ENCODE measurements around the gene SLC17A6.

Gene SLC17A6

DNA sequence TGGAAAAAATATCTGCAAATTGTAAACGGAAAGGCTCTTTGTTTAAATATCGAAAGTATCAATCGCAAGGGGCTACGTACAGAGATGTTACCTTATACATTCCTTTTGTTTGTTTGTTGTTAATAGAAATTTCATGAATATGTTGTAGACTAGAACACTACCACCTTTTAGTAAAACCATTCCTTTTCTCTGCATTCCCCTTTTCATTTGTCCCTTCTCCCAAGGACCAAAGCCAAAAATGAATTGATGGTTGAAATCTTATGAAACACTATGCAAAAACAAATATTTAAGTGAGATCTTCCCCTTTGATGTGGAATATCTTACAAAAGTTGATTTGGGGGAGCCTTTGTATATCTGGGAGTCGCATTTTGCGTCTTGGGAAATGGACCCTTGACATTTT, 2.1 kb downstream of the SLC17A6 start:
- no peak overlapping the region for H3K27ac ChIP-seq
- TF ChIP-seq, protein P1, sequence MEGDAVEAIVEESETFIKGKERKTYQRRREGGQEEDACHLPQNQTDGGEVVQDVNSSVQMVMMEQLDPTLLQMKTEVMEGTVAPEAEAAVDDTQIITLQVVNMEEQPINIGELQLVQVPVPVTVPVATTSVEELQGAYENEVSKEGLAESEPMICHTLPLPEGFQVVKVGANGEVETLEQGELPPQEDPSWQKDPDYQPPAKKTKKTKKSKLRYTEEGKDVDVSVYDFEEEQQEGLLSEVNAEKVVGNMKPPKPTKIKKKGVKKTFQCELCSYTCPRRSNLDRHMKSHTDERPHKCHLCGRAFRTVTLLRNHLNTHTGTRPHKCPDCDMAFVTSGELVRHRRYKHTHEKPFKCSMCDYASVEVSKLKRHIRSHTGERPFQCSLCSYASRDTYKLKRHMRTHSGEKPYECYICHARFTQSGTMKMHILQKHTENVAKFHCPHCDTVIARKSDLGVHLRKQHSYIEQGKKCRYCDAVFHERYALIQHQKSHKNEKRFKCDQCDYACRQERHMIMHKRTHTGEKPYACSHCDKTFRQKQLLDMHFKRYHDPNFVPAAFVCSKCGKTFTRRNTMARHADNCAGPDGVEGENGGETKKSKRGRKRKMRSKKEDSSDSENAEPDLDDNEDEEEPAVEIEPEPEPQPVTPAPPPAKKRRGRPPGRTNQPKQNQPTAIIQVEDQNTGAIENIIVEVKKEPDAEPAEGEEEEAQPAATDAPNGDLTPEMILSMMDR (IDR thresholded peaks at IDR 0.05): no peak
- TF ChIP-seq ZFX (IDR thresholded peaks at IDR 0.05; ENCODE audit: borderline replicate concordance): no peak

DNA sequence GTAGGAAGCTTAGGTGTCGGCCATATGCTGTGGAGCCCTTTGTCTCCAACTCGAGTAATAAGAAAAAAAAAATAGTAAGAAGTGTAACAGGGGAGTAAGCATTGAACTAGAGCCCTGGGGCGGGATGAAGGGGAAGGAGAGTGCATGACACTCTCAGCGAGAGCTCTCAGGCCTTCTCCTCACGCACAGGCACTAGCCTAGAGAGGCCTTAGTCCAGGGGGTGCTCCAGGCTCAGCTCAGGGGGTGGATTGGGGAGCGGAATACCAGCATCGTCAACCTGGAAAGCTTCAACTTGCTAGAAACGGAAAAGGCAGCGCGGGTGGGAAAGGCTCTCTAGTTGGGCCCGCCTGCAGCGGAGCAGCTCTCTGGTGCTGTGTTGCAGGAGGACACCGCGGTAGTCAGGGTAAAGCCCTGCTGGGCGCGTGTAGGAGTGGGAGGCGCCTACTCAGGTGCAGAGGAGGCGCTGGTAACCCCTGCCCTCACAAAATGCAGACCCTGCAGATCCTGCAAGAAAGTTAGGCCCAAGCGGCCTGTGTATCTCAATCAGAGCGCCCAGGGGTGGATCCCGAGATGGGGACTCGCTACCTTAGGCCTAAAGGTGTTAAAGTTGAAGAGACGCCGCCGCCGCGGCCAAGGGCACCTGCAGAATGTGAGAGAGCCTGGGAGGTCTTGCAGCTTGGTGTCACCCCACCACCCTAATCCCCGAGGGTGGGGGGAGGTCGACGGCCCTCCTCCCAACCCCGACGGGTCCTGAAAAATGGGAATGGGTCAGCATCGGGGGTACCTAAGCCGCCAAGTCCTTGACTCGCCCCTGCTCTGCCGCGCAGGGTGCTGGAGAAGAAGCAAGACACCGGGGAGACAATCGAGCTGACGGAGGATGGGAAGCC, 2.8 kb downstream of the SLC17A6 start:
- H3K27ac ChIP-seq: no peak overlapping the region
- TF ChIP-seq, protein P1 (IDR thresholded peaks at IDR 0.05): no peak
- no peak for TF ChIP-seq ZFX (IDR thresholded peaks at IDR 0.05; ENCODE audit: borderline replicate concordance)

DNA sequence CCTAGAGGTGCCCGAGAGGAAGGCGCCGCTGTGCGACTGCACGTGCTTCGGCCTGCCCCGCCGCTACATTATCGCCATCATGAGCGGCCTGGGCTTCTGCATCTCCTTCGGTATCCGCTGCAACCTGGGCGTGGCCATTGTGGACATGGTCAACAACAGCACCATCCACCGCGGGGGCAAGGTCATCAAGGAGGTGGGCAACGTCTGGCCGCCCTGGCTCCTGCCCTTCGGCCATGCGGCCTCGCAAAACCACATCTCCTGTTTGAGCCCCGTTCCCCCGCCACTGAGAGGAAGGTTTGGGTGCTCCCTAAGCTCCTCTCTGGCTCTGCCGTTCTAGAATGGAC, 3.4 kb downstream of the SLC17A6 start:
- TF ChIP-seq, protein P1 (IDR thresholded peaks at IDR 0.05): no peak
- TF ChIP-seq ZFX (IDR thresholded peaks at IDR 0.05; ENCODE audit: borderline replicate concordance): no peak
- H3K27ac ChIP-seq: no peak overlapping the region

DNA sequence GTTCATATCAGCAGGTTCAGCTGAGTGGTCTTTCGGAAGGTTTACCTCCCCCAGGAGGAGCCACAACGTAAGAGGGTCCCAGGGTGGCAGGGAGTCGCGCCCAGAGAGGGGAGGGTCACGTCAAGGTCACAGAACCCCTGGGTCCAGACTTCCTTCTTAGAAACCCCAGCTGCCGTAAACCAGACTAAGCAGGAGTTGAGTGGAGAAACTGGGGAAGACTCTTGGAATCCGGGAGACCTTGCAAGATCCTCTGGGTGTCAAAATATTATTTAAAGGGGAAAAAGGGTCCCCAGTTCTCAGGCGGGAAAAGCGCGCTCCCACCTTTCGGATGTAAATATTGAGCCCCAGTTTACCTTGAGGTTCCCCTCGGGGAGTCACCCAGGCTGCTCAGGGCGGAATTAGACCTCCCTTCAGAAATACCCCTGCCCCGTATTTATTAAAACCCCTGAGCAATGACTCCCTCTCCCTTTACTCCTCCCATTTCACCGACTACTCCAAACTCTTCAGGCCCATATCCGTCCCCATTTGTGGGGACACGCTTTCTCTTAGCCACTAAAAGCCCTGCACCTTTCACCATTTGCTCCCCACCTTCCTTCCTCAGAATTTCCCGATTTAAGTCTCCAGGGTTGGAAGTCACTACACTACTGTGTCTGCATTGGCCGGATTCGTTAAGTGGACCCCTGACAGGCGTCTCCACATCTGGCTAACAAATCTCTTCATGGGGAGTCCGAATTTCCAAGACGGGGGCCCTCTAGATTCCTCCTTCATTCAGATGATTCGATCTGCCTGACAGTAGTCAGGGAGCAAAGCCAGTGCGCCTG, 4.2 kb downstream of the SLC17A6 start:
- TF ChIP-seq, protein P1 (IDR thresholded peaks at IDR 0.05): no peak
- TF ChIP-seq ZFX (IDR thresholded peaks at IDR 0.05; ENCODE audit: borderline replicate concordance): no peak
- H3K27ac ChIP-seq: no peak overlapping the region

DNA sequence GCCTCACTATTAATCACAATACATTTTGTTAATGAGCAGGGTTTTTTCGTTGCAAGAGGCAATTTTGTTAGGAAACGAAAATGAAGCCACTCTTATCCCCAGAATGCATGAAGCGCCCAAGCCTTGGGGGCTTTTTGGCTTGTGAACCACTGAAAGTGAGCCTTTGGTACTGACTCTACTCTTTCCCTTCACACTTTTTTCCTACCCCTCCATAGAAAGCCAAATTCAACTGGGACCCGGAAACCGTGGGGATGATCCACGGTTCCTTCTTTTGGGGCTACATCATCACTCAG, 4.8 kb downstream of the SLC17A6 start:
- TF ChIP-seq, protein P1 (IDR thresholded peaks at IDR 0.05): no peak
- TF ChIP-seq ZFX (IDR thresholded peaks at IDR 0.05; ENCODE audit: borderline replicate concordance): no peak
- H3K27ac ChIP-seq: no peak overlapping the region

DNA sequence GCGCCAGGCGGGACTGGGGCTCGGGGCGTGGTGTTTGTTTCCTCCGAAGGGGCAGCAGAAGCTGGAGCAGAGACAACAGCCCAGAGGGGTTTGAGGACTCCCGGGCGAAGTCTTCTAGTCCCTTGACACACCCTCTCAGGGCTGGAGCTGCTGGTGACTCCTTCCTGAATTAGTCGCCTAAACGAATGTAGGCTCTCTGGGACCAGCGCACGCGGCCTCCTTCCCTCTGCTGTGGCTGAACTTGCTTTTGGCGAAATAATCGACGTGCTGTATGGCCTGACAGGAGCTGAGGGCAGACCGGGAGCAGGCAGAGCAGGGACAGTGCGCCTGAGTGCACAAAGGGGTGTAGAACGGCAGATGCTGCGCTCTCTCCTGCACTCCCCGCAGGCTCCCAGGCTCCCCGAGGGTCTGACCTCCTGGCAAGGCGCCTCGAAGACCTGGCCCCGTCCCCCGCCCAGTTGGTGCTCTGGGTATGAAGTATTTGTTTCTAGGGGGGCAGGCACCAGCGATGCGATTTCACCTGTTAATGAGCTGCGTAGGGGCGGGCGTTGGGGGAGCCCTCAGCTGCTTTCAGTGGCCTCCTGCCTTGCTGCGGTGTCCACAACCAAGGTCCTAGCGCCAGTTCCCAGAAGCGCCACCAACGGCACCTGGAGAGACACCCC, 5.3 kb downstream of the SLC17A6 start:
- TF ChIP-seq, protein P1 (IDR thresholded peaks at IDR 0.05): no peak
- no peak for TF ChIP-seq ZFX (IDR thresholded peaks at IDR 0.05; ENCODE audit: borderline replicate concordance)
- no peak overlapping the region for H3K27ac ChIP-seq

Measured in 22Rv1 (cell line).